Upper lobe of left lung (tissue), 4 donors: ENCODE data around the gene ZNF609.

Experiments used
- CTCF ChIP-seq, 6 experiments: fragments of 450-650 bp in 4 of 6; fragments of 200-600 bp in 2 of 6; sonication (generic) in 2 of 6; IDR thresholded peaks; one replicate each; pipeline ENCODE4 v1.5.1; 2016 to 2019; ENCODE audit warnings: antibody characterized with exemption in 6 of 6
- POLR2AphosphoS5 ChIP-seq, 2 donors: sonication (generic); formaldehyde crosslinking; IDR thresholded peaks; one replicate each; pipeline ENCODE4 v1.5.1; 2017; ENCODE audit warnings: antibody characterized with exemption in 2 of 2

- TF ChIP-seq CTCF (IDR thresholded peaks at IDR 0.05) = no peak
- no peak for TF ChIP-seq POLR2AphosphoS5 (IDR thresholded peaks at IDR 0.05)
These were observed 18.5 kb upstream of the ZNF609 start for GRCh38 chr15:64441852-64442251.
